Measurements from ENCODE around the gene TCEA2.

Gene TCEA2

DNA sequence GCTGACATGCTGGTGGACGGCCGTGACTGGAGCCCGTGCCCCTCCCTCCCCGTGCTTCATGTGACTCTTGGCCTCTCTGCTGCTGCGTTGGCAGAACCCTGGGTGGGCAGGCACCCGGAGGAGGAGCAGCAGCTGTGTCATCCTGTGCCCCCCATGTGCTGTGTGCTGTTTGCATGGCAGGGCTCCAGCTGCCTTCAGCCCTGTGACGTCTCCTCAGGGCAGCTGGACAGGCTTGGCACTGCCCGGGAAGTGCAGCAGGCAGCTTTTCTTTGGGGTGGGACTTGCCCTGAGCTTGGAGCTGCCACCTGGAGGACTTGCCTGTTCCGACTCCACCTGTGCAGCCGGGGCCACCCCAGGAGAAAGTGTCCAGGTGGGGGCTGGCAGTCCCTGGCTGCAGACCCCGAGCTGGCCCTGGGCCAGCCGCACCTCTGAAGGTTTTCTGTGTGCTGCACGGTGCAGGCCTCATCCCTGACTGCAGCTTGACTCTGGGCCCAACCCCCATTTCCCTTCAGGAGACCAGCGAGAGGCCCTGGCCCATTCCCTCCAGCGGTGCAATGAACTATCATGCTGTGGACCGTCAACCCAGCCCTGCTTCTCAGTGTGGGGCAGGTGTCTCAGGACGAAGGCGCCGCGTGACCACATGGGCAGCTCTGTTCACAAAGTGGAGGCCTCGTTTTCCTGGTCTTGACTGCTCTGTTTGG lies 36.2 kb downstream of the TCEA2 start:
- peak; percentile 36 for DNase-seq

DNA sequence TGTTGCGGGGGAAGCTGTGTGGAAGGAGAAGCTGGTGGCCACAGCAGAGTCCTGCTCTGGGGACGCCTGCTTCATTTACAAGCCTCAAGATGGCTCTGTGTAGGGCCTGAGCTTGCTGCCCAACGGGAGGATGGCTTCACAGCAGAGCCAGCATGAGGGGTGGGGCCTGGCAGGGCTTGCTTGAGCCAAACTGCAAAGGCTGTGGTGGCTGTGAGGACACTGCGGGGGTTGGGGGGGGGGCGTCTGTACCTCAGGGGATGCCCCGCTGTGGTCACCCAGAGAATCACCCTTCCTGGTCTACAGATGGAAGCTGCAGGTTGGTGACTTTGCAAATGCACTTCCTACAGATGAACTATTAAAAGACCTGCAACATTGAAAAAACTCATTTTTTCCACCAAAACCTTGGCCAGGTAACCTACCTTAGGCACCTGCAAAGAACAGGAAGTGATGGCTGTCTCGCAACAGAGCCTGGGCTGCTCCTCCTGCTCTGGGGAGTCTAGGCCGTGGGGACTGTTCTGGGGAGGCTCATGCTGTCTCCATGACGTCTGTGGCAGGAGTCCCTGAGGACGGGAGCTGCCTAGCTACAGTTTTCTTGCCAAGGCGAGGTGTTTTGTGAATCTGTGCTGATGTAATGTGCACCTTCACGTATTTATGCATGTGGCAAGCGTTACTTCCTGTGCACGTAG lies 37.0 kb downstream of the TCEA2 start:
- DNase-seq = no peak

DNA sequence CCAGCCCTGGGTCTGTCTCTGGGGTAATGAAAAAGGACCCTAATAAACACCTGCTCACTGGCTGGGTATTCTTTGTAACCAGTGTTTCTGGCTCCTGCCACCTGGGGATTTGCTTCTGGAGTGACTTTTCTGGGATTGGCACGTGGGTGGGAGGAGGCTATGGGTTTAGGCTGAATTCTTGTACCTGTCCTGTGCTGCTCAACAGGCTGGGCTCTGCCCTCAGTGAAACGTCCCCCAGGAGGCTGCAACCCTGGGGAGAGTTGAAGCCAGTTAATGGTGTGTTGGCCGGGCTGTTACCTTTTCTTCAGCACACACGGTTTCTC lies 37.5 kb downstream of the TCEA2 start:
- DNase-seq = no peak

DNA sequence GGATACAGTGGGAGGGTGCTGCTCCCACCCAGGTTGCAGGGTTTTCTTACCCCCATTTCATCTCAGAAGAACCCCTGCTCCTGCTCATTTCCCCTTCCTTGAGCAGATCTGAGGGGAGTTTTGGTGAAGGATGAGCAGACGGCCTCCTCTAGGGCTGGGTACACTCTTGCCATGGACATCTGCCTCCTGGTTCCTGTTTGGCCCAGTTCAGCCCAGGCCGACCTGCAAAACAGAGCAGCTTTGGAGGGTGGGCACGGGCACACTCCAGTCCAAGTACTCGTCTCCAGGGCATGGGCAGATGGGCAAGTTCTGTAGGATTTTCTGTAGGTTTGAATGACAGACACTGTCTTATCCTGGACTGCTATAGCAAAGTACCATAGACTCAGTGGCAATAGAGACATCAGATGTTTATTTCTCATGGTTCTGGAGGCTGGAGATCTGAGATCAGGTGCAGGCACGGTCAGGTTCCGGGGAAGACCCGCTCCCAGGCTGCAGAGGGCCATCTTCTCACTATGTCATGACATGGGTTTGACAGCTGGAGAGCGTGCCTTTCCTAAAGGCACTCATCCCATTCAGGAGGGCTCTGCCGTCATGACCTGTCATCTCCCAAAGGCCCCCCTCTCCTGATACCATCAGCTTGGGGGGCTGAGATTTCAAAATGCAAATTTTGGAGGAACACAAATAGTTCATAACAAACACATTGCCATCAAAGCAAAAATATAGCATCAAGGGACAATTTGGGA lies 38.1 kb downstream of the TCEA2 start:
- DNase-seq = no peak

DNA sequence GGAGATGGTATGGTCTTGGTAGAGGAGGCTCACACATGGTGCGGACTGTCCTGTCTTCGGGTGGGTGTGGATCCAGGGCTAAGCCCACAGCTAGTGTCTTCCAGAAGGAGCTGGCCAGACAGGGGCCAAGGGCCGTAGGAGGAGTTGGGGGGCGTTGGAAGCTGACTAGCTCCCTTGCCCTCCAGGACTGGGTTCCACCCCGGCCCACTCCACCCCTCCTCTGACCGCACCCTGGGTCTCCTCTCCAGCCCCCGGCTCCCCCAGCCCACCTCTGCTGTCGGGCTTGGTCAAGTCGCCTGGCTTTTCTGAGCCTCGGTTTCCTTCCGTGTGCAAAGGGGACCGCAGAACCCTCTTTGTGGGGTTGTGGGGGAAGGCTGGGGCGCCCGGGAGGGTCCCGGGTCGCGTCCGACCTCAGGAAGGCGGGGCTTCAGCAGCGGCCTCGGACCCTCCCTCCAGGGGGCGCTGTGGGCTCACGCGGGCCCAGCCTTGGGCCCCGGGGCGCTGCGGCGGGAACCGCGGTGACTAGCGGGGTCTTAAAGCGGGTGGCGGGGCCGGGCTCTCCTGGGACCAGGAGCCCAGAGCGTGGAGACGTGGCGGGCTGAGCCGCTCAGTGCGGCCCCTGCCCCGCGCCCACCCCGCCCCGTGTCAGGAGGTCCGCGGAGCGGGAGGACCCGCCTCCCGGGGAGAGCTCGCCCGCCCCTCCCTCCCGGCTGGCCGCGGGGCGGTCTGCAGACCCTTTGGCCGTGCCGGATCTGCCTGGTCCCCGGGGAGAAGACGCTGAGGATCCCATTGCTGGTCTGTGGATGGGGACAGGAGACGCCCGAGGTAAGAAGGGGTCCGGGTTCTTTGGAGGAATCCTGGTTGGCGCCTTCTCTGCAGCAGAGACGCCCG lies 39.0 kb downstream of the TCEA2 start:
- peak; percentile 23 for DNase-seq

DNA sequence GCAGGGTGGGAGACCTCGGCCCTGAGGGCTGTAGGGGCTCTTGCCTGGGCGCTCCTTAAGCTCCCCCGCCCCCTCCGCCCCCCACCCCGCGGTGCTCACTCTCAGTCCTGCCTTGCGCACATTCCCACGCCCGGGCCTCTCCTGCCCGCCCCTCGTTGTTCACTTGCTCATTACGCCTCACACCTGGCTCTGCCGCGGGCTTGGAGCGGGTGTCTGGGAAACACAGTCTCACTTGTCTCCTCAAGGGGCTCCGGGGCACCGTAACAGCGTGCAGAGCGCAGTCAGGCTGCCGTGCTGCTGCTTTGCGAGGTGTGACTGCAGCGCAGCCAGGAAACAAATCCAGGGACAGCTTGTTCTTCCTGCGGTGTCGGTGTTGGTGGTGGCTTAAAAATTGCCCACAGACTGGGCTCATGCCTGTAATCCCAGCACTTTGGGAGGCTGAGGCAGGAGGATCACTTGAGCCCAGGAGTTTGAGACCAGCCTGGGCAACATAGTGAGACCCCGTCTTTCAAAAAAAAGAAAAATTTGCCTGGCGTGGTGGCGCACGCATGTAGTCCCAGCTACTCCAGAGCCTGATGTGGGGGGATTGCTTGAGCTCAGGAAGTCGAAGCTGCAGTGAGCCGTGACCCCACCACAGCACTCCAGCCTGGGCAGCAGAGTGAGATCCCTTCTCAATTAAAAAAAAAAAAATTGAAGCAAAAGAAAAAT lies 39.8 kb downstream of the TCEA2 start:
- DNase-seq = no peak

DNA sequence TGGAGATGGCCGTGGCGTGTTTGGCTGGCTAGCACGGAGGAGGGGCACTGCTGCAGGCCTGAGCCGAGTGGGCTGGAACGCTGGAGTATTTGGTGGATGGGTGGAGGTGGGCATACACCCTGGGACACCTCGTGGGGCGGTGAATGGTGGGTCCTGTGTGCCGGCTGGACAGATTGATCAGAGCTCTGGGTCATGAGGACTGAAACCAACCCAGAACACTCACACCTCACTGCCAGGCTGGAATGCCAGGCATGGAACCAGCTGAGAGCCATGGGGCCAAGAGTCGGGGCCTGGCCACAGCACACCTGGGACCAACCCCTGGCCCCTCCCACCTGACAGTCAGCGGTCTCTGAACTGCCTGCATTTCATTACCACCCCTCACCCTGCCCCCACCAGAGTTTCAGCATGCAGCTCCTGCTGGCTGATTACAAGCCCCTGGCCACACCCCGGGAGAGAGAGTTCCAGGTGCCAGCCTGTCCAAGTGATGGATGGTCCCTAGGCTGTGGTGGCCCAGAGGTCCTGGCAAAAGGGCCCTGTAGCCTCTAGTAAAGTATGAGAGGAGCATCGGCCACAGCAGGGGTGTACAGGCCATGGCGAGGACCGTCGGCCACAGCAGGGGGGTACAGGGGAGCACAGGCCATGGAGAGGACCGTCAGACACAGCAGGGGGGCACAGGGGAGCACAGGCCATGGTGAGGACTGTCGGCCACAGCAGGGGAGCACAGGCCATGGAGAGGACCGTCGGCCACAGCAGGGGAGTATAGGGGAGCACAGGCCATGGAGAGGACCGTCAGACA lies 41.1 kb downstream of the TCEA2 start:
- no peak for DNase-seq

DNA sequence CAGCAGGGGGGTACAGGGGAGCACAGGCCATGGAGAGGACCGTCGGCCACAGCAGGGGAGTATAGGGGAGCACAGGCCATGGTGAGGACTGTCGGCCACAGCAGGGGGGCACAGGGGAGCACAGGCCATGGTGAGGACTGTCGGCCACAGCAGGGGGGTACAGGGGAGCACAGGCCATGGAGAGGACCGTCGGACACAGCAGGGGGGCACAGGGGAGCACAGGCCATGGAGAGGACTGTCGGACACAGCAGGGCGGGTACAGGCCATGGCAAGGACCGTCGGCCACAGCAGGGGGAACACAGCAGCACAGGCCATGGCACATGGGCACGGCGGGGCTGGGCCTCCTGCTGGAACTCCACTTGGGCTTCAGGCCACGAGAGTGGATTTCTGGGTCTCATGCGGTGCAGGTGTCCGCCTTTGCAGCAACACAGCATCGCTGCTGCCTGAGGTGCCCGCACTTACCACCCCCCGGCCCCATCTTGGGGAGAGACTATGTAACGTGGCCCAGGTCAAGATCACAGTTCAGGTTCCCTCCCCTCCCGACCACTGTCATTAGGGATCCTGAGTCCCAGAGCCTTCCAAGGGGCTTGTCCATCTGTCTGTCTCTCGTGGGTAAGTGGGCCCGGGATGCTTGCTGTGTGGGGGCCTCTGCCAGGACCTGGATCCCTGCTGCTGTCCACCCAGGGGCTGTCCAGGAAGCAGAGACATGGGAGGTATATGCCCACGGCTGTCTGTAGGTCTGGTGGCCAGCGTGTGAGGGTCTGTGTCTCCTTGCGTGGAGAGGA lies 41.9 kb downstream of the TCEA2 start:
- no peak for DNase-seq

DNA sequence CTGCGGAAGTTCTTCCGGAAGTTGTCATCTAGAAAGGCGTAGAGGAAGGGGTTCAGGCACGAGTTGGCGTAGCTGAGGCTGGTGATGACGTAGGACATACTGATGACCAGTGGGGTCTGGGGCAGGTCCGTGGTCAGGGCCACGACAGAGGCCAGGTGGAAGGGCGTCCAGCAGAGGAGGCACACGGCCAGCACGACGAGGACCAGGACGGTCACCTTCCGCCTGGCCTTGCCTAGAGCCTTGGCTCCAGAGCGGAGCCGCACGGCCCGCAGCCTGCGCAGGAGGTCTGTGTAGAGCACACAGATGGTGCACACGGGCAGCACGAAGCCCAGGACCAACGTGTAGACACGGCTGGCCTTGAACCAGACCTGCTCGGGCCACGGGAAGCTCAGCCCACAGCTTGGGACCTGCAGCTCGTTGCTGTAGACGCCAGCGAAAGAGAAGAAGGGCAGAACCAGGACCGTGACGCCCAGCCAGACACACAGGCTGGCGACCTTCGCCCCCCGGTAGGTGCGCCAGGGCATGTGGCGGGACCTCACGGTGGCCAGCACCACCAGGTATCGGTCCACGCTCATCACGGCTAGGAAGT lies 42.9 kb downstream of the TCEA2 start:
- no peak for DNase-seq

DNA sequence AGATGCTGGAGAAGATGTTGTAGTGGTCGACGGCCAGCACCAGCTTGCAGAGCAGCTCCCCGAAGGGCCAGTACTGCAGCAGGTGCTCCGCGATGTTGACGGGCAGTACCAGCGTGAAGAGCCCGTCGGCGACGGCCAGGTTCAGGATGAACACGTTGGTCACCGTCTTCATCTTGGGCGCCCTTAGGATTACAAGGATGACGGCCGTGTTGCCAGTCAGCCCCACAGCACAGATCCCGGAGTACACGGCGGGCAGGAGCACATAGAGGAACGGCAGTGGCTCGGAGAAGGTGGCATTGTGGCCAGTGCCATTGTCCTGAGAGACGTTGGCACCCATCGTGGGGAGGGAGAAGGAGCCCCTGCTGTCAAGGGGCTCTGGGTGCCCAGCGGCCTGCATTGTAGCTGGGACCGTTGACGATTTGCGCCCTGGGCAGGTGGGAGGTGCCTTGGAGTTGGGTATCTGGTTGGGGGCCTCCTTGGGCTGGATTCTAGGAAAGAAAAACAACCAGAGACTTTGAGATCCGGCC lies 43.5 kb downstream of the TCEA2 start:
- DNase-seq = no peak

DNA sequence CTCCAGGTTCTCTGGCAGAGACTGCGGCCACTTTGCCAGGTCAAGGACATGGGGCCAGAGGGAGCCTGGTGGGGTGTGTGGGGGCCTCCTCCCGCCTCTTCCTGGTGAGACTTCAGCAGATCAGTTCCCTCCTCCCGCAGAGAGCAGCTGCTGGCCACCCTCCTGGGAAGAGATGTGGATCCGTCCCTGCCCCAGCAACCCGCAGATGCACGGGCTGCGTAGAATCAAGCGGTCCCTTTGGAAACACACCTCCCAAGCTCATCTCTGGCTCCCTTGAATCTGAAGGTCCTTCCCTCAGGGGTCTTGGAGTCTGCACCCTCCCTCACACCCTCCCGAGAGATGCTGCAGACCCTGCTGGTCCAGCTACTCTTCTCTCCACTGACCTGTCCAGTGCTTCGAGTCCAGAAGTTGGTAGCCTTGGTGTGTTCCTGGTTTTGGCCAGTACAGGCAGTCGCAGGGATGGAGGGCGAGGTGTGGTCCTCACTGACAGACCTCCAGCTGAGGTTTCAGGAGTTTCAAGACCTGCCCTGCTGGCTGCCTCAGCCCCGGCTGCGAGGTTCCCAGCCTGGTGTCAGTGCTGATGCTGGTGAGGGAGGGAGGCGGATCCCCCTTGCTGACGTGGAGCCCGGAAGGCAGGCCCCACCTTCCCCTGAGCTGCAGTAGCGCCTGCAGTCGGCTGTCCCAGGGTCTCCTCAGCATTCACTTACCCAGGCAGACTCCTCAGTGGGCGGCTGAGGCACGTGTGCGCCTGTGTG lies 44.2 kb downstream of the TCEA2 start, which contains the start of gene NPBWR2:
Gene NPBWR2 (minus strand): TSS at position 585 of the 755 bp plus-strand sequence. CDS start 734 bp downstream, outside the sequence.
- DNase-seq = no peak

DNA sequence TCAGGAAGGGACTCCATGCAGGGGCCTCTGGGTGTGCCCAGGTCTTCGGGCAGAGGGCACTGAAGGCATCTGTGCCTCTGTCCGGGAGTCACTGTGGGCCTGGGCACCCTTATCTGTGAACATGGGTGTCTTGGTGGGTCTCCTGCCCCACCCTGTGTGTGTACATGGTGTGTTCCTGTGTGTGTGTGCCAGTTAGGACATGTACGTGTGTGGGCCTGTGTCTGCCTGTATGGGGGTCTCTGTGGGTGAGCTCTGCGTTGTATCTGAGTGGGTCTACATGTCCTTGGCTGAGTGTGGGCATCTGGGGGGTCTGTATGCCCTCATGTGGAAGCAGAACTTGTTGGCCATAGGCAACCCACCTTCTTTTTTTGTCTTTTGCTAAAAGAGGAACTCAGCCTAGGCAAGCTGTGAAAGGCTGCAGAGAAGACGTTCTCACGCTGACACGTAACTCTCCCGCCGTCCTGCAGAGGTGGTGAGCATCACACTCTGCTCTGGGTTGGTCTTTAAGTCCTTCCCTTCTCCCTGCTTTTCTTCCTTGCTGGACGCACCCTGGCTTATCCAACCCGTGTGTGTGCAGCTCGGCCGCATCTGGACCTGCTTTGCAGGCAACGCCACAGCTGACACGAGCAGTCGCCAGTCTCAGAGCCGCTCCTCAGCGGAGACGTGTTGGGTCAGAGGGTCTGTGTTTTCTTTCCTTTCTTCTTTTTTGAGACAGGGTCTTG lies 44.9 kb downstream of the TCEA2 start:
- DNase-seq = no peak

DNA sequence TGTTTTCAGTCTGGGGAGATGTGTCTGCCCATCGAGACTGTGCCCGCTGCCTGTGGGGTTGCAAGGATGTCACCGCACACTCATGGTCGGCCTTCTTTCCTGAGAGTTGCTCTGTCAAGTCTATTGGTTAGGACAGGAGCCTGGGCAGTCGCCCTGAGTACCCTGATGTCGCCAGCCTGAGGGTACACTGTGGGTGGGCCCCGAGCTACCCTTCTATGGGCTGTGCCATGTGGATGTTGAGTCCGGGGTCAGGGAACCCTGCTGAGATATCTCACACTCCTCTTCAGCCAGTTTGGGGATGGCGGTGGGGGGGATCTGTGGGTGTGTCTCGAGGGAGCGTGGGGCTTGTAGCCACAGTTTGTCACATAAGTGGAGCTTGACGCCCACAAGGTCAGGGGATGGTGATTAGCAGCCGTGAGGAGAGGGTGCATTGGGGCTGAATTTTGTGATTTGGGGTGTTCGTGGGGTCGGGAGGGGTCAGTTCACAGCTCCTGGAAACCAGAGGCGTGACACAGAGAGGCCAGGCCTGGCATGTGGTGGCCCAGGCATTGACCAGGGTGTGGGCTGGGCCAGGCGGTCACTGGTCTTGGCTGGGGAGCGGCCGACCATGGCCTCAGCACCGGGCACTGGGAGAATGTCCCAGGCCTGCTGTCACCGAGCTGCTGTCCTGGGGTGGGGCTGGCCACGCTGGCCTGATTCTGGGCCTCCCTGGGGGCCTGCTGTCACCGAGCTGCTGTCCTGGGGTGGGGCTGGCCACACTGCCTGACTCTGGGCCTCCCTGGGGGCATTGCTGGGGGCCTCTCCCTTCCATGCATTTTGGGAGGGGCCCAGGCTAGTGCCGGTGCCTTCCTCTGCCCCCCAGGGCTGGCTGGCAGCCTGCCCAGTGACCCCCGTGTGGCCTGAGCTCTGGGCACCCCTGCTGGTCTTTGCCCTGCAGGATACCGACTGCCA lies 46.0 kb downstream of the TCEA2 start:
- DNase-seq = no peak

DNA sequence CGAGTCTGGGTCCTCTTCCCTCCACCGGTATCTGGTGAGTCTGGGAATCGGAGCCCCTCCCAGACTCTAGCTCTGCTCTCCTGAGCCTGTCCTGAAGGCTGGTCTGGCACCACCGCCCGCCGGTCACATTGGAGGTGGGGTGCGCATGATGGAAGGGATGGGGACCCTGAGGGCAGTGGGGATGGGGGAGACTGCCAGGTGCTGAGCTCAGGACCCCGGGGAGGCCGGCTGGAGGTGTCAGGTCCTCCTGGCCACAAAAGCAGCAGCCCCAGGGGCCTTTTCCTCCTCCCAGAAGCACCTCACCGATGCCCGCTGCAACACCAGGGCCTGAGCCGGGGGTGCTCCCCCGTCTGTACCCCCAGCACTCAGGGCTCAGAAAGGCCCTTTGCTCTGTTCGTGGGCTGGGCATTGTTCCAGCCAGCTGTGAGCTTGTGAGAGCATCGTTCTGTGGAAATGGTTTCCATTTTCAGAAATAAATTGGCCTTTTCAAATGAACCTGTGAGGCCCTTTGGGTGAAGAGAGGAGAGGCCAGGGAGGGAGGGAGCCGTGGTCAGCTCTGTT lies 46.9 kb downstream of the TCEA2 start:
- DNase-seq = no peak

DNA sequence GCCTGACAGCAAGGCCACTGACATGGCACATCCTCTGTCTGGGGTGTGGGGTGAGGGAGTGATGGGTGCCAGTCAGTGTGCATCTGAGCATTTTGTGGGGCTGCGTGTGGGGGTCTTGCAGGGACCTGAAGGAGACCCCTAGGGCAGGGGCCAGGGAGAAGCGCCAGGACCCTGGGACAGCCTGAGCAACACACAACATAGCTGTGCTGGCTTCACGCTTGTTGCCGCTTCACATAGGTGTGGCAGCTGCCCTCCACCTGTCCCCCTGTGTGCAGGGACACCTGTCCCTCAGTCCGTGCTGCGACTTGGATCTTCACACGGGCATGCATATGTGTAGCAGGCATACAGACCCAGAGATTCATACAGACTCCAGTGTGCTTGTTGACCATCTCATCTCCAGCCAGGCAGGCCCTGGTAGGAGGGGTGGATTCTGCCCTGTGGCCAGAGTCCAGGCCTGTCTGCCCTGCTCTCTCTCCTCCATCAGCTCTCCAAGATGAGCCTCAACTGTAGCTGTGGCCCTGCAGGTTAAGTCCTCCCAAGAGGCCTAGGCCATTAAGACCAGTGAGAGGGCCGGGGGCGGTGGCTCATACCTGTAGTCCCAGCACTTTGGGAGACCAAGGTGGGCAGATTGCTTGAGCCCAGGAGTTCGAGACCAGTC lies 47.5 kb downstream of the TCEA2 start:
- no peak for DNase-seq

Data from NCI-H2029 (cell line).